GM12875 (cell line): Measurements from ENCODE around the gene PTPRM.

Source experiments
- H3K4me3 ChIP-seq: one replicate; pipeline ENCODE4 v1.5.1; 2011; ENCODE audit warnings: low read depth, low read length, control low read depth
- TF ChIP-seq, protein P1 (sequence below): IDR thresholded peaks from 2 replicates; pipeline ENCODE4 v1.5.1; 2011; ENCODE audit warnings: low read depth, mild to moderate bottlenecking, control low read depth, inconsistent platforms, low read length, moderate library complexity, borderline replicate concordance; ENCODE audit not compliant: insufficient read depth

The PTPRM gene

DNA sequence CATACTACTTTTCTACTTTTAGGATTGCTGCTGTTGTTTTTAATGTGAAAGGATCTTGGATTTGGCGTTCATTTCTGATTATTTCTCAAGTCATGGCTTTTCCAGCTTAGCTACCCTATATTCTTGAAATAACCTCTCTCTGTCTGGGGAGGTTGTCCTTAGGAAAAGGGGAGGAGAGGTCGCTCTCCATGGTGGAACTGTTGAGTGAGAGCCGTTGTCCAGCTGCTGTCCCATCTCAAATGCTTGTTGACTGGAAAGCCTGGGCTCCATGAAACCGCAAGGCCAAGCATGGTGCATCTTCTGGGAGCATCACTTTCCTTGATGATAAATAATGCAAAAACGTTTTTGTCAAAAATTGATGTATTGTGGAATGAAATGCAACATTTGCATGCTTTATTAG is 563.0 kb downstream of the PTPRM start:
- TF ChIP-seq, protein P1, sequence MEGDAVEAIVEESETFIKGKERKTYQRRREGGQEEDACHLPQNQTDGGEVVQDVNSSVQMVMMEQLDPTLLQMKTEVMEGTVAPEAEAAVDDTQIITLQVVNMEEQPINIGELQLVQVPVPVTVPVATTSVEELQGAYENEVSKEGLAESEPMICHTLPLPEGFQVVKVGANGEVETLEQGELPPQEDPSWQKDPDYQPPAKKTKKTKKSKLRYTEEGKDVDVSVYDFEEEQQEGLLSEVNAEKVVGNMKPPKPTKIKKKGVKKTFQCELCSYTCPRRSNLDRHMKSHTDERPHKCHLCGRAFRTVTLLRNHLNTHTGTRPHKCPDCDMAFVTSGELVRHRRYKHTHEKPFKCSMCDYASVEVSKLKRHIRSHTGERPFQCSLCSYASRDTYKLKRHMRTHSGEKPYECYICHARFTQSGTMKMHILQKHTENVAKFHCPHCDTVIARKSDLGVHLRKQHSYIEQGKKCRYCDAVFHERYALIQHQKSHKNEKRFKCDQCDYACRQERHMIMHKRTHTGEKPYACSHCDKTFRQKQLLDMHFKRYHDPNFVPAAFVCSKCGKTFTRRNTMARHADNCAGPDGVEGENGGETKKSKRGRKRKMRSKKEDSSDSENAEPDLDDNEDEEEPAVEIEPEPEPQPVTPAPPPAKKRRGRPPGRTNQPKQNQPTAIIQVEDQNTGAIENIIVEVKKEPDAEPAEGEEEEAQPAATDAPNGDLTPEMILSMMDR: no peak

DNA sequence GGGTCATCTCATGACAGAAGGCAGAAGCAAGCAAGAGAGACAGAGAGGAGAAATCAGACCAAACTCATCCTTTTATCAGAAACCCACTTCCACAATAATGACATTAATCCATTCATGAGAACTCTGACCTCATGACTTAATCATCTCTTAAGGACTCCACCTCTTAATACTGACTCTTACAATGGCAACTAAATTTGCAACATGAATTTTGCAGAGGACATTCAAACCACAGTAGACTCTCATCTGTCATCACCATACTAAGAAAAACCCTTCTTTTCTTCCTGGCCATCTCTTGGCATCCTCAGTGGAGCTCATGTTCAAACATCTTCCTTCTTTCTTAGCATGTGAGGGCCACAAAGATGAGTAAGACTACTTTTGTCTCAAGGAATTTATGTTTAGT is 565.9 kb downstream of the PTPRM start:
- no peak overlapping the region for H3K4me3 ChIP-seq
- TF ChIP-seq, protein P1: no peak

More for the DNA sequence above, 563.0 kb downstream of the PTPRM start:
- H3K4me3 ChIP-seq: no peak overlapping the region

DNA sequence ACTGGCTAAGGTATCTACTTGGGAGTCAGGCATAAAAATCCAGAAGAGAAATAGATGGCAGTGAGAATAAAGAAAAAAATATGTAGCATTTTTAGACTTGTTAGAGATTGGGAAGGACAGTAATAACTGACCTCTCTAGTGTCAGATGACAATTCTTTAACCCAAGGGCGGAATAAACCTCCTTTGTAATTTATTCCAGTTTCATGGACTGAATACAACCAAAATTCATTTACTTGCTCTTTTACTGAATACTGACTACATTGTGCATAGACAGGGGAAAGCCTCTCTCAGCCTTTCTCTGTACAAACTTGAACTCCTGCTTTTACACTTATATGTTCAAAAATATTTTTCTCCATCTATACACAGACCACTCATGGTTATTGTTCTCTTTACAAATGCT is 566.8 kb downstream of the PTPRM start:
- TF ChIP-seq, protein P1: no peak
- H3K4me3 ChIP-seq: no peak overlapping the region

DNA sequence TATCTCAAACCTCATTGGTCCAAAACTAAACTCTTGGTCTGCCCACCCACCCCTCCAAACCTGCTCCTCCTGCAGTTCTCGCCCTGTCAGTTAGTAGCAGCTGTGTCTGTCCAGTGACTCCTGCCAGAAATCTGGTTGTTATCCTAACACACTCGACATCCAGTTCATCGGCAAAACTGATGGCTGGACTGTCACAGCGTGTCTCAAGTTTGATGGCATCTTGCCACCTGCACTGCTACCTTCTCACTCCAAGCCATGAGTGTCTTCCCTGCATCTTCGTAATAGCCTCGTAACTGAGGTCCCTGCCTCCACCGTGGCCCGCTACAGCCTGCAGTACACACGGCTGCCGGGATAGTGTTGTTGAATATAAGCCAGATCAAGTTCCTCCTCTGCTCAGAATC is 572.0 kb downstream of the PTPRM start:
- TF ChIP-seq, protein P1: no peak

DNA sequence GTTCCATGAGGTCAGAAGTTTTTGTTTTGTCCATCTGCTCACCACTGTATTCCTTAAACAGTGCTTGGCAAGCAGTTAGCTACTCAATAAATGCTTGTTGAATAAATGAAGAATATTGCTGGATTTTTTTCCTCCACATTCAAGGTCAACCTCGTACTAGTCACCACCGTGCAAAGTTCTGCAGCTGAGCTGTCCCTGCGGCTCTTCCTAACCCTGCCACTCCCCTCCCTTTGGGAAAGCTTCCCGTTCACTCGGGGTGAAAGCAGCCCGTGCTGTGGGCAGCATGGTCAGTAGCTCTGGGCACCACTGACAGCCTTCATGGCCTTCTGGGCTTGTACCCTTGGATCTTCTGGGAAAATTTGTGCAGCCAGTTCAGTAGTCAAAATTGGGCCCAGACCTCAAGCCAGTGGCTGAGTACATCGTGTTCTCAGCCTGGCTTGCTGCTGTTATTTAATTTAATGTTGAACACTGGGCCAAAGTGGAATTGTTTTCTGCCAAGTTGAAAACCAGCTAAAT is 572.8 kb downstream of the PTPRM start:
- H3K4me3 ChIP-seq: no peak overlapping the region
- TF ChIP-seq, protein P1: no peak

More for the DNA sequence above, 572.0 kb downstream of the PTPRM start:
- H3K4me3 ChIP-seq: no peak overlapping the region

DNA sequence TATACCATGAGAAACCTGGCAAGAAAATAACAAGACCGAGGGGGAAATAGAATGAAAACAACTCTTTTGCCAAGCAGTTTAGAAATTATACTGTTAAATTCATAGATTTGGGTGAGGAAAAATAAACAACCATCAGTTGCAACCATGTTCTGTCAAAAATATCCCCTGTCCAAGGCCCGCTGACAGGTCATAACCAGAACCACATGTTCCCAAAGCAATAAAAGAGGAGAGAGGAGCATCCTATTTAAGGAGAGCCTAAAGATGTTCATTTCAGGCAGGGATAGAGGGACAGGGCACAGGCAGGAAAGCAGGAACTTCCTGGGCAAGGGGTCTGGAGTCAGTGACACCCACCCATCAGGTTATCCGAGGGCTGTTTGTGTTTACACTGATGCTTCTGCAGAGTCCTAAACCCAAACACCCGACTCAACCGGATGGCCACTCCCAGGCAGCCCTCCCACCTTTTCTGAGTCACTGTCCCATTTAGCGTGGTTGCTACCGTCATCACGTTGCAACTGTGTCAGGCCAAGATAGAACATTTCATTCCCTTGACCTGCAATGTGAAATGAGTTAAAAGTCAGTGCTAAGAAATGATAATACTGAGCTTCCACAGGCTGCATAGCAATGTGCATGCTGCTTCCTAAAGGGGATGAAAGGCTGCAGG is 573.9 kb downstream of the PTPRM start:
- H3K4me3 ChIP-seq: no peak overlapping the region
- TF ChIP-seq, protein P1: no peak

DNA sequence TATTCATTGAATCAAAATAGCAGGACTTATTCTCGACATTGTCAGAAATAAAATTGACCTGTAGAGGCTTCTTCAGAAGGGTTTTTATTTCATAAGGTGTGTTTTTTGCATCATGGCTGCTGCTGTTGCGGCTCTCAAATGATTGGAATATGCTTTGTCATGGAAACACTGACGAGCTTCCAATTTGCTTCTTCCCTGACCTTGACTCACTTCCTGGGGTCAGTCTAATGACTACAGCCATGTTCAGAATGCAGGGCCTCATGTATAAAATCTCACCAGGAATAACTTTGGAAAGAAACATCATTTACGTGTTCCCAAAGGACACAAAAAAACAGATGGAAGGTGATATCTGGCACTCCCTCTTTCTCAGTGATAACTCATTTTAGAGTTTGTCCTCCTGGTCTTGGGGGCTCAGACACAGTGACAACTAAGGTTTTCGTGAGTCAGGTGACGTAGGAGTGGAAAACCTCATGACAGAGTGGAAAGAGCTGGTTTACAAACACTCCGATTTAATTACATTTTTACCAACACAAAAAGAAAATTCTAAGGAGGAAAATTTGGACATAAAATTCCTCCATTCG is 575.1 kb downstream of the PTPRM start:
- TF ChIP-seq, protein P1: no peak

More for the DNA sequence above, 575.1 kb downstream of the PTPRM start:
- H3K4me3 ChIP-seq: no peak overlapping the region
